ENCODE results near the gene EGFLAM. TPM values are rescaled to one million over a fixed set of nuclear protein-coding genes. Genes with fewer than 3 reads are reported as not detected.

EGFLAM gene
- total and polyA plus RNA-seq, 8 donors = 0.82 to 15.7 (median 9.8) TPM

DNA sequence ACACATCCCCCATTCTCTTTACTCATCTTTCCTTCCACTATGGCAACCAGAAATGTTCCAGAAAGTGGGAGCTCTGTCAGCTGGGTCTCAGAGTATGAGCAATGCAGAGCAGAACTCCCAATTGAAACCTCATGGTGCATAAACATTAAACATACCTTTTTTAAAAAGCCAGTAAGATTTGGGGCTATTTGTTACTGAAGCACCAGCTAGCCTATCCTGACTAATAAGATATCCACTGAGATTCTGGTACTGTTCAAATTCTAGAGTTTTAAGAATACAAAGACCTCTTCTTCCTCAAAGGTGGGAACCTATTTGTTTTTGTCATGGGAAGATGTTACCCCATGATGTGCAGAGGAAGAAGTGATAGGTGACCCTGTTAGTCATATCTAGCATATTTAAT lies 46.1 kb upstream of the EGFLAM start:
- H3K4me1 ChIP-seq = no peaks in the 10 kb centered on the region
- TF ChIP-seq, protein P1, sequence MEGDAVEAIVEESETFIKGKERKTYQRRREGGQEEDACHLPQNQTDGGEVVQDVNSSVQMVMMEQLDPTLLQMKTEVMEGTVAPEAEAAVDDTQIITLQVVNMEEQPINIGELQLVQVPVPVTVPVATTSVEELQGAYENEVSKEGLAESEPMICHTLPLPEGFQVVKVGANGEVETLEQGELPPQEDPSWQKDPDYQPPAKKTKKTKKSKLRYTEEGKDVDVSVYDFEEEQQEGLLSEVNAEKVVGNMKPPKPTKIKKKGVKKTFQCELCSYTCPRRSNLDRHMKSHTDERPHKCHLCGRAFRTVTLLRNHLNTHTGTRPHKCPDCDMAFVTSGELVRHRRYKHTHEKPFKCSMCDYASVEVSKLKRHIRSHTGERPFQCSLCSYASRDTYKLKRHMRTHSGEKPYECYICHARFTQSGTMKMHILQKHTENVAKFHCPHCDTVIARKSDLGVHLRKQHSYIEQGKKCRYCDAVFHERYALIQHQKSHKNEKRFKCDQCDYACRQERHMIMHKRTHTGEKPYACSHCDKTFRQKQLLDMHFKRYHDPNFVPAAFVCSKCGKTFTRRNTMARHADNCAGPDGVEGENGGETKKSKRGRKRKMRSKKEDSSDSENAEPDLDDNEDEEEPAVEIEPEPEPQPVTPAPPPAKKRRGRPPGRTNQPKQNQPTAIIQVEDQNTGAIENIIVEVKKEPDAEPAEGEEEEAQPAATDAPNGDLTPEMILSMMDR (IDR thresholded peaks at IDR 0.05) = no peak
- ATAC-seq (no peak), DNase-seq (no peak)
- no peak overlapping the region for H3K4me3 ChIP-seq
- no peaks in the 10 kb centered on the region for H3K27me3 ChIP-seq
- no peak overlapping the region for H3K27ac ChIP-seq
- intact Hi-C loops (cut with DNase I) = no loop called here
- no peaks in the 10 kb centered on the region for H3K36me3 ChIP-seq
- no peaks in the 10 kb centered on the region for H3K9me3 ChIP-seq

DNA sequence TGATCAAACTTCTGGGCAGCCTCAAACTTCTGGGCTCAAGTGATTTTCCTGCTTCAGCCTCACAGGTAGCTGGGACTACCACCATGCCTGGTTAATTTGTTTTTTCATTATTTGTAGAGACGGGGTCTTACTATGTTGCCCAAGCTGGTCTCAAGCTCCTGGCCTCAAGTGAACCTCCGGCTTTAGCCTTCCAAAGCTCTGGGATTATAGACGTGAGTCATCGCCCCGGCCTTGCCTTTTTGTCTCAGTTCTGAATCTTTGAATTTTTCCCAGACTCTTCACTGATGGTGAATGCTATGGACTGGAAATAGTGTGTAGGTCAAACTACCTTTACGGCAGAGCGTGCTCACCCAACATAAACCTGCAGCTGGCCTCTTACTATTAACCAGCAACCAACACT lies 32.3 kb upstream of the EGFLAM start:
- no peak for ATAC-seq
- TF ChIP-seq, protein P1 (IDR thresholded peaks at IDR 0.05) = no peak
- intact Hi-C loops (cut with DNase I) = no loop called here

DNA sequence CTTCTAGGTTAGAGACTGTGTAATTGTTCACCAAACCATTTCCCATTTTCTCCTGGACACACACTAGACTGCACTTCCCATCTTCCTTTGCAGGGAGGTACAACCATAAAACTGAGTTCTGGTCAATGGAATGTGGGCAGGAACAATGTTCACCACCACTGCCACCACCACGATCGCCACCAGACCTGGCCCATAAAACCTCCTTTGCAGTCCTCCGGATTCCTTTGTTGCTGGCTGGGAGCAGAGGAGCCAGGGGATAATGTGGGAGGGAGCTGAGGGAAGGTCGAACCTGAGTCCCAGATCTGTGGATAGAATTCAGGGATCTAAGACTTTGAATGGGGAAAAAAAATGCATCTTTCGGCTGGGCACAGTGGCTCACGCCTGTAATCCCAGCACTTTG lies 29.4 kb upstream of the EGFLAM start:
- intact Hi-C loops (cut with DNase I) = no loop called here
- no peak for DNase-seq
- H3K36me3 ChIP-seq = no peaks in the 10 kb centered on the region
- ATAC-seq = no peak
- TF ChIP-seq, protein P1 (IDR thresholded peaks at IDR 0.05) = no peak
- H3K4me1 ChIP-seq = no peaks in the 10 kb centered on the region
- no peaks in the 10 kb centered on the region for H3K9me3 ChIP-seq
- H3K27me3 ChIP-seq = no peaks in the 10 kb centered on the region
- no peak overlapping the region for H3K27ac ChIP-seq
- H3K4me3 ChIP-seq = no peak overlapping the region

More for the DNA sequence above, 32.3 kb upstream of the EGFLAM start:
- H3K27me3 ChIP-seq = no peaks in the 10 kb centered on the region
- H3K4me1 ChIP-seq = no peaks in the 10 kb centered on the region
- H3K36me3 ChIP-seq = no peaks in the 10 kb centered on the region
- no peak for DNase-seq
- H3K9me3 ChIP-seq = no peaks in the 10 kb centered on the region
- H3K27ac ChIP-seq = no peak overlapping the region
- H3K4me3 ChIP-seq = no peak overlapping the region

DNA sequence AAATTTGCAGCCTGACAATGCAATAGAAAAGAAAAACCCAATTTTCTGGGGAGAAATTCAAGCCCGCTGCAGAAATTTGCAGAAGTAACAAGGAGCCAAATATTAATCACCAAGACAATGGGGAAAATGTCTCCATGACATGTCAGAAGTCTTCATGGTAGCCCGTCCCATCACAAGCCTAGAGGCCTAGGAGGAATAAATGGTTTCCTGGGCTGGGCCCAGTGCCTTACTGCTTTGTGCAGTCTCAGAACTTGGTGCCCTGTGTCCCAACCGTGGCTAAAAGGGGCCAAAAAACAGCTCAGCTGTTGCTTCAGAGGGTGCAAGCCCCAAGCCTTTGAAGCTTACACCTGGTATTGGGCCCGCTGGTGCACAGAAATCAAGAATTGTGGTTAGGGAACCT lies 23.6 kb upstream of the EGFLAM start:
- ATAC-seq (no peak), DNase-seq (no peak)
- no peaks in the 10 kb centered on the region for H3K27me3 ChIP-seq
- intact Hi-C loops (cut with DNase I) = no loop called here
- H3K27ac ChIP-seq = no peak overlapping the region
- no peak overlapping the region for H3K4me3 ChIP-seq
- H3K36me3 ChIP-seq = no peaks in the 10 kb centered on the region
- TF ChIP-seq, protein P1 (IDR thresholded peaks at IDR 0.05) = no peak
- H3K4me1 ChIP-seq = no peaks in the 10 kb centered on the region
- peaks cover 0 to 10% of the 10 kb centered on the region in 2 donors for H3K9me3 ChIP-seq

DNA sequence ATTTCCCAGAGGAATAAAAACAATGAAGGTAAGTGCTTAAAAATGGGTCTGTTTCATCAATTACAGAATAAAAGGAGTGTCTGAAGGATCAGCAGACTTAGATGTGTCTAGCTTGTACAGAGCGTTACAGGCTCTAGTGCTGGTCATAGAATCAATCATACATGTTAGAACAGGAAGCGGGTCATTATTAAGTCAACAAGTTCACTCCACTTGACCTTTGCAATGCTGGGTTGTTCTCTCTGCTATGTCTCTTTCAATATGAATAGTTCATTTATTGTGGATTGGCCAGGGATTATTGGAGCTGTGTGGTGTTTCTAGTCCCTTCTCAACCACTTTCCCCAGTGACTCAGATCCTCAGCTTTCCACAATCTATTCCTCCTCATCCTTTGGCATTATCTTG lies 20.7 kb upstream of the EGFLAM start:
- TF ChIP-seq, protein P1 (IDR thresholded peaks at IDR 0.05) = no peak
- DNase-seq (no peak), ATAC-seq (no peak)
- Histone ChIP-seq H3K27me3 (peaks cover 0 to 7% of the 10 kb centered on the region in 2 donors), H3K4me3 (no peak overlapping the region), H3K27ac (no peak overlapping the region), H3K9me3 (peaks cover 0 to 10% of the 10 kb centered on the region in 2 donors), H3K36me3 (no peaks in the 10 kb centered on the region), H3K4me1 (no peaks in the 10 kb centered on the region)
- intact Hi-C loops (cut with DNase I) = no loop called here

Measured in left lung (tissue), 10 donors.